Activated naive CD8-positive, alpha-beta T cell (primary cell): Measurements from ENCODE around the gene ICE2.

Experiments
- H3K27ac Mint-ChIP-seq: one replicate; pipeline ENCODE4 v1.8.0; 2021; ENCODE audit warnings: mixed read lengths
- H3K27me3 Mint-ChIP-seq: one replicate; pipeline ENCODE4 v1.8.0; 2021; ENCODE audit warnings: mixed read lengths
- H3K36me3 Mint-ChIP-seq: one replicate; pipeline ENCODE4 v1.8.0; 2021; ENCODE audit warnings: mixed read lengths
- H3K4me1 Mint-ChIP-seq: one replicate; pipeline ENCODE4 v1.8.0; 2021; ENCODE audit warnings: low read depth, mixed read lengths
- H3K4me3 Mint-ChIP-seq: one replicate; pipeline ENCODE4 v1.8.0; 2021; ENCODE audit warnings: mild to moderate bottlenecking, mixed read lengths
- H3K9me3 Mint-ChIP-seq: one replicate; pipeline ENCODE4 v1.8.0; 2021; ENCODE audit warnings: low read depth, mixed read lengths

The ICE2 gene

GRCh38 chr15:60385620-60386552 lies 93.1 kb downstream of the ICE2 start:
- Mint-ChIP-seq H3K27me3 (no peaks in the 10 kb centered on the region), H3K4me3 (no peak overlapping the region), H3K9me3 (no peaks in the 10 kb centered on the region), H3K4me1 (peaks cover 25% of the 10 kb centered on the region), H3K36me3 (peaks cover 10% of the 10 kb centered on the region), H3K27ac (no peak overlapping the region)

- Mint-ChIP-seq H3K27ac (no peak overlapping the region), H3K27me3 (no peaks in the 10 kb centered on the region), H3K36me3 (peaks cover 8% of the 10 kb centered on the region), H3K4me1 (peaks cover 17% of the 10 kb centered on the region), H3K4me3 (no peak overlapping the region), H3K9me3 (no peaks in the 10 kb centered on the region)
Measured at GRCh38 chr15:60384526-60385126, 94.3 kb downstream of the ICE2 start.

GRCh38 chr15:60384053-60384452 lies 94.9 kb downstream of the ICE2 start:
- Mint-ChIP-seq H3K4me1 (peaks cover 11% of the 10 kb centered on the region), H3K27me3 (no peaks in the 10 kb centered on the region), H3K9me3 (no peaks in the 10 kb centered on the region), H3K36me3 (peaks cover 8% of the 10 kb centered on the region), H3K4me3 (no peak overlapping the region), H3K27ac (no peak overlapping the region)

GRCh38 chr15:60382773-60383674 lies 95.9 kb downstream of the ICE2 start:
- Mint-ChIP-seq H3K27me3 (no peaks in the 10 kb centered on the region), H3K27ac (no peak overlapping the region), H3K36me3 (peaks cover 8% of the 10 kb centered on the region), H3K9me3 (no peaks in the 10 kb centered on the region), H3K4me1 (peaks cover 4% of the 10 kb centered on the region), H3K4me3 (no peak overlapping the region)

GRCh38 chr15:60381148-60381788 lies 97.7 kb downstream of the ICE2 start:
- Mint-ChIP-seq H3K4me1 (peaks cover 1% of the 10 kb centered on the region), H3K27me3 (no peaks in the 10 kb centered on the region), H3K9me3 (no peaks in the 10 kb centered on the region), H3K4me3 (no peak overlapping the region), H3K36me3 (peaks cover 12% of the 10 kb centered on the region), H3K27ac (no peak overlapping the region)

- H3K4me3 Mint-ChIP-seq: no peak overlapping the region
- no peaks in the 10 kb centered on the region for H3K9me3 Mint-ChIP-seq
- peaks cover 12% of the 10 kb centered on the region for H3K36me3 Mint-ChIP-seq
- H3K4me1 Mint-ChIP-seq: no peaks in the 10 kb centered on the region
- H3K27ac Mint-ChIP-seq: no peak overlapping the region
- no peaks in the 10 kb centered on the region for H3K27me3 Mint-ChIP-seq
Measured at GRCh38 chr15:60379525-60380274, 99.2 kb downstream of the ICE2 start.

GRCh38 chr15:60379185-60379524 lies 99.8 kb downstream of the ICE2 start:
- no peak overlapping the region for H3K27ac Mint-ChIP-seq
- peaks cover 12% of the 10 kb centered on the region for H3K36me3 Mint-ChIP-seq

GRCh38 chr15:60376677-60377095 lies 102.3 kb downstream of the ICE2 start:
- Mint-ChIP-seq H3K4me3 (no peak overlapping the region), H3K36me3 (peaks cover 9% of the 10 kb centered on the region), H3K27ac (no peak overlapping the region), H3K27me3 (no peaks in the 10 kb centered on the region), H3K9me3 (no peaks in the 10 kb centered on the region), H3K4me1 (no peaks in the 10 kb centered on the region)

More at GRCh38 chr15:60379185-60379524, 99.8 kb downstream of the ICE2 start:
- Mint-ChIP-seq H3K27me3 (no peaks in the 10 kb centered on the region), H3K9me3 (no peaks in the 10 kb centered on the region), H3K4me1 (no peaks in the 10 kb centered on the region), H3K4me3 (no peak overlapping the region)

GRCh38 chr15:60375306-60375705 lies 103.6 kb downstream of the ICE2 start:
- Mint-ChIP-seq H3K4me1 (no peaks in the 10 kb centered on the region), H3K9me3 (no peaks in the 10 kb centered on the region), H3K4me3 (no peak overlapping the region), H3K36me3 (peaks cover 9% of the 10 kb centered on the region), H3K27me3 (no peaks in the 10 kb centered on the region), H3K27ac (no peak overlapping the region)

- H3K9me3 Mint-ChIP-seq: no peaks in the 10 kb centered on the region
- H3K4me3 Mint-ChIP-seq: no peak overlapping the region
- no peaks in the 10 kb centered on the region for H3K27me3 Mint-ChIP-seq
- H3K36me3 Mint-ChIP-seq: peaks cover 9% of the 10 kb centered on the region
- no peaks in the 10 kb centered on the region for H3K4me1 Mint-ChIP-seq
- H3K27ac Mint-ChIP-seq: no peak overlapping the region
Measured at GRCh38 chr15:60374628-60375081, 104.3 kb downstream of the ICE2 start.

- Mint-ChIP-seq H3K27ac (no peak overlapping the region), H3K4me3 (no peak overlapping the region), H3K9me3 (no peaks in the 10 kb centered on the region), H3K36me3 (peaks cover 9% of the 10 kb centered on the region), H3K4me1 (no peaks in the 10 kb centered on the region), H3K27me3 (no peaks in the 10 kb centered on the region)
Measured at GRCh38 chr15:60374209-60374608, 104.7 kb downstream of the ICE2 start.

GRCh38 chr15:60373745-60374144 lies 105.2 kb downstream of the ICE2 start:
- no peaks in the 10 kb centered on the region for H3K9me3 Mint-ChIP-seq
- no peaks in the 10 kb centered on the region for H3K4me1 Mint-ChIP-seq
- H3K27ac Mint-ChIP-seq: no peak overlapping the region
- no peaks in the 10 kb centered on the region for H3K27me3 Mint-ChIP-seq
- no peak overlapping the region for H3K4me3 Mint-ChIP-seq
- H3K36me3 Mint-ChIP-seq: peaks cover 9% of the 10 kb centered on the region

GRCh38 chr15:60373327-60373726 lies 105.6 kb downstream of the ICE2 start:
- no peaks in the 10 kb centered on the region for H3K4me1 Mint-ChIP-seq
- no peaks in the 10 kb centered on the region for H3K9me3 Mint-ChIP-seq
- no peak overlapping the region for H3K27ac Mint-ChIP-seq
- no peaks in the 10 kb centered on the region for H3K27me3 Mint-ChIP-seq
- H3K4me3 Mint-ChIP-seq: no peak overlapping the region
- peaks cover 9% of the 10 kb centered on the region for H3K36me3 Mint-ChIP-seq

GRCh38 chr15:60372756-60373155 lies 106.2 kb downstream of the ICE2 start:
- H3K4me1 Mint-ChIP-seq: no peaks in the 10 kb centered on the region
- peaks cover 9% of the 10 kb centered on the region for H3K36me3 Mint-ChIP-seq
- no peaks in the 10 kb centered on the region for H3K9me3 Mint-ChIP-seq
- no peak overlapping the region for H3K4me3 Mint-ChIP-seq
- H3K27ac Mint-ChIP-seq: no peak overlapping the region
- H3K27me3 Mint-ChIP-seq: no peaks in the 10 kb centered on the region
